GM23248 (cell line): Measurements from ENCODE around the gene C2orf74. TPM values are rescaled to one million over a fixed set of nuclear protein-coding genes. Genes with fewer than 3 reads are reported as not detected.
"Not testable (repeated sequence)": the region's sequence is repeated elsewhere in the genome, so short reads cannot be mapped to it uniquely, and the experiment has no call there.

Experiments
- DNase-seq: peaks from one replicate; pipeline ENCODE4 v3.0.0-alpha.2; 2015
- H2AFZ ChIP-seq: fragments of 200-600 bp; sonication (generic); 2 replicates; pipeline ENCODE4 v1.6.1; 2016; ENCODE audit warnings: antibody characterized with exemption
- H3F3A ChIP-seq: fragments of 200-600 bp; sonication (generic); 2 replicates; pipeline ENCODE4 v1.6.1; 2016; ENCODE audit warnings: mild to moderate bottlenecking, antibody characterized with exemption, mixed run types; ENCODE audit not compliant: insufficient read depth
- H3K27ac ChIP-seq: fragments of 200-600 bp; sonication (generic); 2 replicates; pipeline ENCODE4 v1.5.1; 2016; ENCODE audit warnings: mild to moderate bottlenecking
- H3K27me3 ChIP-seq: fragments of 200-600 bp; sonication (generic); replicated peaks from 2 replicates; pipeline ENCODE4 v1.6.1; 2016; ENCODE audit warnings: mild to moderate bottlenecking; ENCODE audit not compliant: insufficient read depth
- H3K36me3 ChIP-seq: fragments of 200-600 bp; sonication (generic); 2 replicates; pipeline ENCODE4 v1.6.1; 2016; ENCODE audit warnings: low read depth, mild to moderate bottlenecking
- H3K4me1 ChIP-seq: fragments of 200-600 bp; sonication (generic); 2 replicates; pipeline ENCODE4 v1.6.1; 2016; ENCODE audit warnings: mild to moderate bottlenecking; ENCODE audit not compliant: insufficient read depth
- H3K4me2 ChIP-seq: fragments of 200-600 bp; sonication (generic); one replicate; pipeline ENCODE4 v1.6.1; 2016; ENCODE audit warnings: mild to moderate bottlenecking; ENCODE audit not compliant: unreplicated experiment
- H3K4me3 ChIP-seq: fragments of 200-600 bp; sonication (generic); 2 replicates; pipeline ENCODE4 v1.5.1; 2016; ENCODE audit warnings: mild to moderate bottlenecking
- H3K79me2 ChIP-seq: fragments of 200-600 bp; sonication (generic); 2 replicates; pipeline ENCODE4 v1.6.1; 2016; ENCODE audit warnings: mild to moderate bottlenecking; ENCODE audit not compliant: insufficient read depth
- H3K9ac ChIP-seq: fragments of 200-600 bp; sonication (generic); 2 replicates; pipeline ENCODE4 v1.6.1; 2016; ENCODE audit warnings: mild to moderate bottlenecking
- H3K9me2 ChIP-seq: fragments of 200-600 bp; sonication (generic); 2 replicates; pipeline ENCODE4 v1.6.1; 2016; ENCODE audit warnings: mixed run types, mild to moderate bottlenecking, moderate library complexity; ENCODE audit not compliant: insufficient read depth
- H3K9me3 ChIP-seq: fragments of 200-600 bp; sonication (generic); one replicate; pipeline ENCODE4 v1.6.1; 2017; ENCODE audit warnings: low read depth
- H4K20me1 ChIP-seq: fragments of 200-600 bp; sonication (generic); 2 replicates; pipeline ENCODE4 v1.6.0; 2016; ENCODE audit not compliant: insufficient read depth
- EZH2 ChIP-seq: fragments of 200-600 bp; sonication (generic); IDR thresholded peaks from 2 replicates; pipeline ENCODE4 v1.6.1; 2018; ENCODE audit warnings: antibody characterized with exemption, mild to moderate bottlenecking; ENCODE audit not compliant: insufficient read depth, poor library complexity, severe bottlenecking
- EZH2phosphoT487 ChIP-seq: fragments of 200-600 bp; sonication (generic); IDR thresholded peaks from 2 replicates; pipeline ENCODE4 v1.6.1; 2018; ENCODE audit warnings: antibody characterized with exemption, moderate library complexity, mild to moderate bottlenecking, low read depth; ENCODE audit not compliant: insufficient read depth
- WGBS, 2 experiments: methylation state at CpG; one replicate each; pipeline ENCODE4 v1.1.6; 2015 to 2017; ENCODE audit warnings: low lambda C conversion rate in 2 of 2, low coverage in 1 of 2; ENCODE audit errors: missing lambda C conversion rate in 2 of 2; 5-methylcytosine and 5-hydroxymethylcytosine counted together
- in situ Hi-C: fragments of 300-500 bp; cut with MboI; formaldehyde crosslinking; loops from 2 replicates; pipeline ENCODE4 v1.15.0; 2020
- polyA plus RNA-seq: library from polyadenylated mRNA; unstranded; fragments of >200 nt; fragmentation: Nextera tagmentation; extraction: Ambion mirVana; gene quantifications from 2 replicates; pipeline ENCODE4 v1.2.1, GENCODE V29; 2016
- total RNA-seq: library from RNA; depleted of rRNA; stranded (reverse); fragments of >200 nt; shearing (Covaris generic); gene quantifications from 2 replicates; pipeline ENCODE4 v1.2.3, GENCODE V29; 2014

The C2orf74 gene
- total and polyA plus RNA-seq, 2 experiments from 2014 or later: 7.7 to 14.2 TPM

GRCh38 chr2:61151436-61151835 is 10.6 kb upstream of the C2orf74 start:
- peak; percentile 33 for DNase-seq
- H2AFZ ChIP-seq: no peak overlapping the region
- no peak for TF ChIP-seq EZH2
- TF ChIP-seq EZH2phosphoT487: no peak
- H4K20me1 ChIP-seq: no peaks in the 10 kb centered on the region
- 89 to 100% methylated on average over 1 of the region's 1 CpG for WGBS, 2 experiments
- no peaks in the 10 kb centered on the region for H3K36me3 ChIP-seq
- no peak overlapping the region for H3K4me2 ChIP-seq
- no peaks in the 10 kb centered on the region for H3K27me3 ChIP-seq
- H3K4me3 ChIP-seq: no peak overlapping the region
- no peaks in the 10 kb centered on the region for H3K9me3 ChIP-seq
- H3F3A ChIP-seq: no peaks in the 10 kb centered on the region
- in situ Hi-C loops: no loop called here
- no peaks in the 10 kb centered on the region for H3K4me1 ChIP-seq
- H3K9ac ChIP-seq: no peak overlapping the region
- no peaks in the 10 kb centered on the region for H3K79me2 ChIP-seq
- H3K9me2 ChIP-seq: no peaks in the 10 kb centered on the region
- H3K27ac ChIP-seq: no peak overlapping the region

DNA sequence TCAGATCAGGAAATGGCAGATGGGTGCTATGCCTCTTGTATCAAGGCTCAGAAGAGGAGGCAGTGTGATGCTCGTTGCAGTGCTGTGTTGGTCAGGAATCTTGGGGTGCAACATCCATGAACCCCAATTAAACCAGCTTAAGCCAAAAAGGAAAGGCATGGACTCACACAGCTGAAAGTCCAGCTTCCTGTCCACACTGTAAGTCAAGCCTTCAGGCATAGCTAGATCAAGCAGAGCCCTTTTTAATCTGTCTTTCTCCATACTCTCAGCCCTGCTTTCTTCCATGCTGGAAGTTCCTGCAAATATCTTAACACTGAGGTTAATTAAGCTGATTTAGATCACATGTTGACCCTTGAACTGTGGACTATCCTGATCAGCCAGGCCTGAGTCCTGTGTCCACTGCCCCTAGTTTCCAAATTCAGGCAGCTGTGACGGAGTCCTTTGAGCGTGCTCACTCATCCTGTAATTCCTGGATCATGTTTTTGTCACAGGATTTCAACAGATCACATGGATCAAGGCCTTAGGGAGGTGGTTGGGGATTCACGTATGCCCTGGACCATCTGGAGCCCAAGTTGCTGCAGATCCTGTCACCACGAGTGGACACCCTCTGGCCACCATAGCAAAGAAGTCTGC is 4.5 kb upstream of the C2orf74 start:
- Histone ChIP-seq H3K9ac (no peak overlapping the region), H3K9me3 (no peaks in the 10 kb centered on the region), H3K79me2 (no peaks in the 10 kb centered on the region), H3K4me3 (no peak overlapping the region), H3F3A (no peaks in the 10 kb centered on the region), H3K4me1 (no peaks in the 10 kb centered on the region), H3K27ac (no peak overlapping the region), H4K20me1 (no peaks in the 10 kb centered on the region), H3K4me2 (no peak overlapping the region), H2AFZ (no peak overlapping the region), H3K27me3 (no peaks in the 10 kb centered on the region), H3K9me2 (no peaks in the 10 kb centered on the region), H3K36me3 (no peaks in the 10 kb centered on the region)
- in situ Hi-C loops: no loop called here
- TF ChIP-seq EZH2phosphoT487 (no peak), EZH2 (no peak)
- no peak for DNase-seq
- 84% methylated on average over 5 of the region's 5 CpGs for WGBS, 2 experiments

GRCh38 chr2:61158356-61158955 is 3.5 kb upstream of the C2orf74 start:
- Histone ChIP-seq H3K4me3 (no peak overlapping the region), H4K20me1 (no peaks in the 10 kb centered on the region), H3K4me1 (no peaks in the 10 kb centered on the region), H3K9ac (no peak overlapping the region), H2AFZ (no peak overlapping the region), H3K79me2 (no peaks in the 10 kb centered on the region), H3K27me3 (no peaks in the 10 kb centered on the region), H3K9me3 (no peaks in the 10 kb centered on the region), H3K4me2 (no peak overlapping the region), H3F3A (no peaks in the 10 kb centered on the region), H3K9me2 (no peaks in the 10 kb centered on the region), H3K36me3 (no peaks in the 10 kb centered on the region), H3K27ac (no peak overlapping the region)
- in situ Hi-C loops: no loop called here
- WGBS, 2 experiments: 80 to 81% methylated on average over 3 of the region's 3 CpGs
- no peak for DNase-seq
- TF ChIP-seq EZH2 (no peak), EZH2phosphoT487 (no peak)

- Histone ChIP-seq H3K4me1 (no peaks in the 10 kb centered on the region), H3K9me3 (no peaks in the 10 kb centered on the region), H3K27me3 (no peaks in the 10 kb centered on the region), H3K27ac (no peak overlapping the region), H3F3A (no peaks in the 10 kb centered on the region), H3K9me2 (no peaks in the 10 kb centered on the region), H3K9ac (no peak overlapping the region), H4K20me1 (no peaks in the 10 kb centered on the region), H3K79me2 (no peaks in the 10 kb centered on the region), H3K4me2 (no peak overlapping the region), H2AFZ (no peak overlapping the region), H3K36me3 (peaks cover 3% of the 10 kb centered on the region; the same call in 1 of the 2 replicates), H3K4me3 (no peak overlapping the region)
- in situ Hi-C loops: no loop called here
- 85 to 89% methylated on average over 5 of the region's 5 CpGs for WGBS, 2 experiments
- TF ChIP-seq EZH2 (no peak), EZH2phosphoT487 (no peak)
- no peak for DNase-seq
Measured at GRCh38 chr2:61162721-61163120, 733 bp downstream of the C2orf74 start.

GRCh38 chr2:61165082-61165481 is 3.1 kb downstream of the C2orf74 start:
- H3K9me2 ChIP-seq, H3K4me2 ChIP-seq, H3K4me1 ChIP-seq, in situ Hi-C loops, H4K20me1 ChIP-seq, H3K36me3 ChIP-seq, H3K9me3 ChIP-seq, H3K79me2 ChIP-seq, H3F3A ChIP-seq, H3K9ac ChIP-seq, H3K27ac ChIP-seq, H3K27me3 ChIP-seq, H3K4me3 ChIP-seq, H2AFZ ChIP-seq, DNase-seq: not testable (repeated sequence)
- WGBS, 2 experiments: 95 to 96% methylated on average over 7 of the region's 7 CpGs
